Erythroblast (primary cell): ENCODE data around the gene MAGEA1.
"Not testable (repeated sequence)": the region's sequence is repeated elsewhere in the genome, so short reads cannot be mapped to it uniquely, and the experiment has no call there.

Experiments
- DNase-seq, 2 experiments: peaks; one replicate each; lab custom pipeline; 2025; lab: John Stamatoyannopoulos, UW
- GATA1 ChIP-seq: IDR thresholded peaks from 2 replicates; pipeline ENCODE4 v1.6.1; 2011; ENCODE audit warnings: low read depth, mild to moderate bottlenecking, control low read depth, low read length, moderate library complexity
- POLR2A ChIP-seq: IDR thresholded peaks from 2 replicates; pipeline ENCODE4 v1.6.1; 2011; ENCODE audit warnings: mild to moderate bottlenecking, low read length

MAGEA1 gene, protein sequence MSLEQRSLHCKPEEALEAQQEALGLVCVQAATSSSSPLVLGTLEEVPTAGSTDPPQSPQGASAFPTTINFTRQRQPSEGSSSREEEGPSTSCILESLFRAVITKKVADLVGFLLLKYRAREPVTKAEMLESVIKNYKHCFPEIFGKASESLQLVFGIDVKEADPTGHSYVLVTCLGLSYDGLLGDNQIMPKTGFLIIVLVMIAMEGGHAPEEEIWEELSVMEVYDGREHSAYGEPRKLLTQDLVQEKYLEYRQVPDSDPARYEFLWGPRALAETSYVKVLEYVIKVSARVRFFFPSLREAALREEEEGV

DNA sequence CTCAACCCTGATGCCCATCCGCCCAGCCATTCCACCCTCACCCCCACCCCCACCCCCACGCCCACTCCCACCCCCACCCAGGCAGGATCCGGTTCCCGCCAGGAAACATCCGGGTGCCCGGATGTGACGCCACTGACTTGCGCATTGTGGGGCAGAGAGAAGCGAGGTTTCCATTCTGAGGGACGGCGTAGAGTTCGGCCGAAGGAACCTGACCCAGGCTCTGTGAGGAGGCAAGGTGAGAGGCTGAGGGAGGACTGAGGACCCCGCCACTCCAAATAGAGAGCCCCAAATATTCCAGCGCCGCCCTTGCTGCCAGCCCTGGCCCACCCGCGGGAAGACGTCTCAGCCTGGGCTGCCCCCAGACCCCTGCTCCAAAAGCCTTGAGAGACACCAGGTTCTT lies at the start of gene MAGEA1:
MAGEA1 (plus strand) TSS at position 154 of the 400 bp plus-strand sequence. CDS start 3,106 bp downstream, outside the sequence.
- DNase-seq, result no peak
- TF ChIP-seq POLR2A (no peak), GATA1 (no peak)

DNA sequence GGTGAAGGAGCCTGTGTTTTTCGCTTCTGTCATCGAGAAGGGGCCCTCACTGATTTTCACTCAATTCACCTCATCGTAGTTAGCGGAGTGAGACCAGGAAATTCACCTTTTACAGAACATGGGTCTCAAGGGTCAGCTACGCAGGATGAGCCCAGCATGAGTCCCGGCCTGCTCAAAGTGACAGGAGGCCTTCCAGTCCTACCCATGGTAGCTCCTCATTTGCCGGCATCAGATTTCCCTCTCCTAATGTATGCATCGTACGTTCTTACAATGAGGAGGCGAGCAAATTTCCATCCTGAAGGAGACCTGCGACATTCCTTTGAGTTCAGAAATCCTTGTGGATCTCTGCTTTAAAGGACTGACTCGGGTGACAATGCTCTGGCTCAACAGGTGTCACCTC lies 46.2 kb upstream of the MAGEA1 start:
- DNase-seq, result not testable (repeated sequence)

DNA sequence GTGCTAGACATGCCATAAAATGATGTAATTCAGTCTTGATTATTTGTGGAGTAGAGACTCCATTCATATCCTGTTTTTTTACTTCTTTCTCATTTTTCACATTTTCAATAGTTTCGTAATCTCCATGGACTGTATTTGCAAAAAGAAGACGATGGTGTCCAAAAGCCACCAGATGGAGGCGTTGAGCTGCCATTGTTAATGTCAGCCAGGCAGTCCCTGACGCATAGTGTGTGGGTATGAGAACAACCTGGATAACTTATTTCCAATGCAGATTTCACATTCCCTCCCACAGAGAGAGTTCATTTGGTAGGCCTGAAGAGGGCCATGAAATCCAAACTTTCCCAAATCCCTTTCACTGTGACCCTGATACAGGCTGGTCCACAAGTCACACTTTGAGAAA lies 40.0 kb upstream of the MAGEA1 start:
- DNase-seq, result not testable (repeated sequence)

DNA sequence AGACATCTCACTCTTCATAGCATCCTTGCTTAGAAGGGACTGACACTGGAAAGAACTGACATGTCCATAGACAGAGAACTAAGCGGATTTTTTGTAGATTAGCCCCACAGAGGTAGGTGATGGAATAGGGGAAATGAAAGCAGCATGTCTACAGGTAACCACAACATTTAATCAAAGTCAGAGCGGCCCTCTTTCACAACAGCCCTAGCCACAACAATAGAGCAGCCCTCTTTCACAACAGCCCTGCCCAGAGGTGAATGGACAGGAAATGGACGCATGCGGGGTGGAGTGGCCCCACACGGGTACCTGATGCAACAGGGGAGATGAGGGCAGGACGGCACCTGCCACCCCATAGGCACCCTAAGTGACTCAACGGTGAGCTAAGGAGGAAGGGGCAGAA lies 32.8 kb upstream of the MAGEA1 start:
- DNase-seq, result not testable (repeated sequence)

DNA sequence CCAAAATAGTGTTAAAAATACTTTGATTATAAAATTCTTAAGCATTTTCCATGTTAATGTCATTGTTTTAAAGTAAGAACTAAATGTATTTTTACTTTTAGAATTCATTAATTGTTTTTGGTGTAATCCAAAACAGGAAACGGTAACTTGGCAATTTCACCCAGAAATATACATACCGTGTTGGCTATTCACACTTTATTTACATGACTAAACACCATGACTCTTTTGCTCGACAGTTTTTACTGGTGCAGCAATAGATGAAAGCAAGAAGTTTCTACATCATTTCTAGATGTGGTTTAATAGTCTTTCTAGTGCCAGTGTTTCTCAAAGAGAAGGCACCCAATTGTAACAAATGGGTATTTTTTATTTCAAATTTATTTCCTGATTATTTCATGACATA lies 25.6 kb upstream of the MAGEA1 start:
- TF ChIP-seq GATA1 (no peak), POLR2A (no peak)
- DNase-seq, result no peak

DNA sequence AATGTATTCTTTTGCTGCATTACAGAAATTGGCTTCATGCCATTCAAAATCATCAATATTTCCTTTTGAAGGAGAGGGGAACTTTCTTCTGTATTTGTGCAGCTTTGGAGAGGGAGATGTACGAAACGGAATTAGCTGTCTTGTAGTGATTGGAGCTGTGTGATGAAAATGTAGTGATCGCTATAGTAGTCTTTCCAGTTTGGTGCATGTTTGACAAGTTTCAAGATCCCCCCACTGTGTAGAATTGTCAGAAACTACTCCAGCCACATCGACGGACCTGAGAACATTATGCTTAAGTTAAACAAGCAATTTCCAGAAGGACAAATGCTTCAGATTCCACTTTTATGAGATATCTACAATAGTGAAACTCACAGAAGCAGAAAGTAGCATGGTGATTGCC lies 21.6 kb upstream of the MAGEA1 start:
- DNase-seq, result no peak
- TF ChIP-seq POLR2A (no peak), GATA1 (no peak)

DNA sequence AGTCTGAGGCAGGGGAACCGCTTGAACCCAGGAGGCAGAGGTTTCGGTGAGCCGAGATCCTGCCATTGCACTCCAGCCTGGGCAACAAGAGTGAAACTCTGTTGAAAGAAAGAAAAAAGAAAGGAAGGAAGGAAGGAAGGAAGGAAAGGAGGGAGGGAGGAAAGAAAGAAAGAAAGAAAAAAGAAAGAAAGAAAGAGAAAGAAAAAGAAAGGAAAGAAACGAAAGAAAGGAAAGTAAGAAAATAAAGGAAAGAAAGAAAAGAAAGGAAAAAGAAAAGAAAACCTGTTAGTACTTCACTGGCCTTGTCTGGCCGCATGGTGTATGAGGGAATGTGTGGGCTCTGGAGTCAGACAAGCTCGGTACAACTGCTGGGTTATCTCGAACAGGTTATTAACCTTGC lies 20.8 kb upstream of the MAGEA1 start:
- no peak for DNase-seq
- TF ChIP-seq GATA1 (no peak), POLR2A (no peak)

DNA sequence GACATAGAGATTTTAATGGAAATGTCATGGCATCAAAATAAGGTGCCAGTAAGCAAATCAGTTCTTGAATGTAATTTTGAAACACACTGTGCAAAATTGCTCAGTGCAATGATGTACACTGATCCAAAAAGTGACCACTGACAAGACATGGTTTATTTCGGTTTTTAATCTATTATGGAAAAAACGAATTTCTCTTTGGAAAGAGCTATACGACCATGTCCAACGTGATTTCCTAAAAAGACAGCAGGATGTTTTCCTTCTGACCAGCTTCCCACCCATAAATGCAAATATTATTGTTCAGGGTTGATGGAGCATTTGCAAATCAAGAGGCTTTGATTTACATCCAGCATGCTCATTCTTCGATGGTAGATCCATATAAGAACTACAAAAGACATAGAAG lies 17.1 kb upstream of the MAGEA1 start:
- TF ChIP-seq GATA1 (no peak), POLR2A (no peak)

DNA sequence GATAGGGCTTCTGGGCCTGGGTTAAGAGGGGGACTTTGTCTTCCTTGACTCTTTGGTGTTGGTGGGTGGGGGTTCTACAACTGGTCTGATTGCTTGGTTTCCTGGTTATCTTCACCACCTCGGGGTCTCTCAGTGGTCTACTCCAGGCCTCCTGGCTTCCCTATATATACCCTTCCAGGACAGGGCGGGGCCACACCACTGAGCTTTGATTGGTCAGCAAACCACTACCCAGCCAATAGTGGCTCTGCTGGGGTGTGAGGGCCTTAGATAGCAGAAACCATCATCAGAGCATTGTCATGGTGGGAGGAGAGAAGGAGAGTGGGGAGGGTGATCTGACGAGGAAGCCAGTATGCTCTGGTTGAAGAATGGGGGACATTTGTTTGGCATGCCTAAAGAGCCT lies 14.4 kb upstream of the MAGEA1 start:
- TF ChIP-seq GATA1 (no peak), POLR2A (no peak)
- no peak for DNase-seq

More for the DNA sequence above, 17.1 kb upstream of the MAGEA1 start:
- no peak for DNase-seq

DNA sequence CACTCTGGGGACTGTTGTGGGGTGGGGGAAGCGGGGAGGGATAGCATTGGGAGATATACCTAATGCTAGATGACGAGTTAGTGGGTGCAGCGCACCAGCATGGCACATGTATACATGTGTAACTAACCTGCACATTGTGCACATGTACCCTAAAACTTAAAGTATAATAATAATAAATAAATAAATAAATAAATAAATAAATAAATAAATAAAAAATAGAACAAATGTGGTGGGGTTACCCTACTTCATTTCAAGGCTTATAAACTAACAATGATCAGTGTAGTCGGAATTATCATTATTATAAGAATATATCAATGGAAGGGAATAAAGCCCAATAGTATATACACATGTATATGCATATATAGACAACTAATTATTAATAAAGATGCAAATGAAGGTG lies 10.7 kb upstream of the MAGEA1 start:
- DNase-seq, result not testable (repeated sequence)

DNA sequence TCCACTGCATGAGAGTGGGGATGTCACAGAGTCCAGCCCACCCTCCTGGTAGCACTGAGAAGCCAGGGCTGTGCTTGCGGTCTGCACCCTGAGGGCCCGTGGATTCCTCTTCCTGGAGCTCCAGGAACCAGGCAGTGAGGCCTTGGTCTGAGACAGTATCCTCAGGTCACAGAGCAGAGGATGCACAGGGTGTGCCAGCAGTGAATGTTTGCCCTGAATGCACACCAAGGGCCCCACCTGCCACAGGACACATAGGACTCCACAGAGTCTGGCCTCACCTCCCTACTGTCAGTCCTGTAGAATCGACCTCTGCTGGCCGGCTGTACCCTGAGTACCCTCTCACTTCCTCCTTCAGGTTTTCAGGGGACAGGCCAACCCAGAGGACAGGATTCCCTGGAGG lies 2.7 kb downstream of the MAGEA1 start:
- no peak for DNase-seq
- TF ChIP-seq GATA1, result no peak
- no peak for TF ChIP-seq POLR2A

DNA sequence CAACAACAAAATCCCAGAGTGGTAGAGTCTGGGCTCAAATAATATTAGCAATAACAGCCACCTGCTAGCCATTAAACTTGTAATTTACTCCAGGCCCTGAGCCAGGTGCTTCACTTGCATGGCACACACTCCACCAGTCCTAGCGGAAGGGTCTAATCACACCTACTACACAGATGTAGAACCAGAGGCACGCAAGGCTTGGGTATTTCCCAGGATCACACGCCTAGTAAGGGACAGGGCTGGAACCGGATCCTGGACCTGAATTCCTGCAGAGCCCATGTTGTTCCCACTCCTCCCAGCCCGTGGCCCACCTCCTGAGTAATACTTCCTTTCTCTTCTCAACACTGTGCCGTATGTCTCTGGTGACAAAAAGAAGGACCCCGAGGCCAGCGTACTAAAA lies 5.7 kb downstream of the MAGEA1 start:
- no peak for TF ChIP-seq POLR2A
- TF ChIP-seq GATA1, result no peak
- DNase-seq, result no peak

DNA sequence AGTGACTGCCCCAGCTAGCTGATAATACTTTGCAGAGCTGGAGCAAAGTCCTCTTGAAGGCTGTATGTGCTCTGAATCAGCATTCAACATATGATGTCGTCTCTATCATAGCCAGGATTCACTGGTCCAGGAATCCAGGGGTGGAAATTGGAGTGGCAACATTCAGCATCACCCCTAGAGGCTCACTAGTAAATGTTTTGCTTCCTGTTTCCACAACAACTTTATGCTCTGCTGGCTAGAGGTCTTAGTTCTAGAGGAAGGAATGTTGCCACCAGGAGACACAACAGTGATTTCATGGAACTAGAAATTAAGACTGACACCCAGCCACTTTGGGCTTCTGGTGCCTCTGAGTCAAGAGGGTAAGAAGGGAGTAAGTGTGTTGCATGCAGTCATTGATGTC lies 11.3 kb downstream of the MAGEA1 start:
- TF ChIP-seq GATA1 (no peak), POLR2A (no peak)
- no peak for DNase-seq

DNA sequence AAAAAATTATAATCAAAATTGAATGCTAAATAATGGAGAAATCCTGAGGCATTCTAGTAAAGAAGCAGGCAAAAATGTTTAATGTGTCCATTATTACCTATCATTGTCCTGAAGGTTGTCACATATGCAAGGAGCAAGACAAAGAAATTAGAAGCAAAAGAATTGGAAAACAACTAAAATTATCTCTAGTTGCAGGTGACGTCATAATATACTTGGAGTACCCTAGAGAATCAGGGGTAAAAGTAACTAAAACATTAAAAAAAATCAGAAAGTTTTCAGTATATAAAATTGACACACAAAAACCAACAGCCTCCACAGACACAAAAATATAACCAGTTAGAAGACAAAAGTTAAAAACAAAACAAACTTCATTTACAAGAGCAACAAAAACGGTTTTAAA lies 21.4 kb downstream of the MAGEA1 start:
- no peak for DNase-seq
- no peak for TF ChIP-seq POLR2A
- TF ChIP-seq GATA1, result no peak

DNA sequence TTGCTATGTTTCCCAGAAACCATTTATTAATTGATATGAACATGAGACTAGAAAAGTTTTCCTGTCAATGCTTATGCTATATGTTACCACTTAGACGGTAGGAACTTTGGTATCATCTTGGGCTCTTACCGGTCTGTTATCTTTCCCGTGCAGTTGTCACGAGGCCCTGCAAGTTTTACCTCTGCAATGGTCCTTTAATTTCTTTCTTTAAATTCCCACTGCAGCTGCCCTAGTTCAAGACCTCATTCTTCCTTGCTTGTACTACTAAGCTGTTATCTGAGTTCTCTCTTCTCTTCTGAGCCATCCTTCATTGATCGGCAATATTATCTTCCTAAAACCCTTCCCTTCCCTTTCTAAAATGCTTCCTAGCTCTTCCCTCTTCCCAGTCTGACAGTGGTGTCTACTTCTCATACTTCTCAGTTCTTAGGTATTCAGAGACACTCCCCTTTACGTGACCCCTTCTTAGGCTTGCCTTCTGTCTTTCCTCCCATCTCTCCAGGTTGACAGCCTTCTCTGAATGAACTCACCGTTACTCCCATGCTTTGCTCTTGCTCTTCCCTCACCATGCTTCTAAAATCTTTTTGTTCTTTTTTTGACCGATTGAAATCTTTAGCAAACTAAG lies 27.5 kb downstream of the MAGEA1 start:
- DNase-seq, result no peak
- TF ChIP-seq GATA1 (no peak), POLR2A (no peak)

DNA sequence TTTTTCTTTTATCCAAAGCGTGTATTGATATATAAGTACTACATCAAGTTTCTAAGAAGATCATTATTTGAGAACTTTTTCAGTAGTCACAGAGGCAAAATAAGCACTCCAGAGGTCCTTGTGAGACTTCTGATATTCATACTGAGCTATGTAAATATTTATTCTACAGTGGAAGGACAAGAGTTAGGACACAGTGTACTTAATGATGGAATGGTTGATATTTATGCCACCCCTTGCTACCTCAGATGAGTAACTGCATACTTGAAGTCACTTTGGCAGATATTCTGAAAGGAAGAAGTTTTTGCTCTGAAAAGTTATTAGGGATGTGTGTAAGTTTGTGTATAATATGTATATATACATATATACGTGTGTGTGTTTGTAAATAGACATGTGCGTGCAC lies 30.3 kb downstream of the MAGEA1 start:
- no peak for TF ChIP-seq GATA1
- TF ChIP-seq POLR2A, result no peak
- no peak for DNase-seq
